ENCODE results near the gene ANKRD40. TPM values are rescaled to one million over a fixed set of nuclear protein-coding genes. Genes with fewer than 3 reads are reported as not detected.

Gene ANKRD40
- total and polyA plus RNA-seq, 5 experiments from 2014 or later: 2.8 to 39.5 (median 5.2) TPM

- Mint-ChIP-seq H3K27me3 (peaks cover 0 to 2% (median 0%) of the 10 kb centered on the region in 5 donors), H3K9me3 (no peaks in the 10 kb centered on the region), H3K27ac (peak overlapping the region in 1 of 10 donors; percentile 74), H3K4me1 (peaks cover 0 to 7% (median 0%) of the 10 kb centered on the region in 4 donors), H3K36me3 (peaks cover 0 to 39% (median 6%) of the 10 kb centered on the region in 3 donors), H3K4me3 (no peak overlapping the region)
- POLR2A ChIA-PET: interaction anchor here (0.5 kb wide), 2 partner anchors 8 to 14 kb away, joined by 4 to 5 read pairs; no protein-coding TSS in a partner anchor
- DNase-seq (no peak), ATAC-seq (no peak)
Observed at GRCh38 chr17:50690887-50691549, 16.7 kb downstream of the ANKRD40 start.

DNA sequence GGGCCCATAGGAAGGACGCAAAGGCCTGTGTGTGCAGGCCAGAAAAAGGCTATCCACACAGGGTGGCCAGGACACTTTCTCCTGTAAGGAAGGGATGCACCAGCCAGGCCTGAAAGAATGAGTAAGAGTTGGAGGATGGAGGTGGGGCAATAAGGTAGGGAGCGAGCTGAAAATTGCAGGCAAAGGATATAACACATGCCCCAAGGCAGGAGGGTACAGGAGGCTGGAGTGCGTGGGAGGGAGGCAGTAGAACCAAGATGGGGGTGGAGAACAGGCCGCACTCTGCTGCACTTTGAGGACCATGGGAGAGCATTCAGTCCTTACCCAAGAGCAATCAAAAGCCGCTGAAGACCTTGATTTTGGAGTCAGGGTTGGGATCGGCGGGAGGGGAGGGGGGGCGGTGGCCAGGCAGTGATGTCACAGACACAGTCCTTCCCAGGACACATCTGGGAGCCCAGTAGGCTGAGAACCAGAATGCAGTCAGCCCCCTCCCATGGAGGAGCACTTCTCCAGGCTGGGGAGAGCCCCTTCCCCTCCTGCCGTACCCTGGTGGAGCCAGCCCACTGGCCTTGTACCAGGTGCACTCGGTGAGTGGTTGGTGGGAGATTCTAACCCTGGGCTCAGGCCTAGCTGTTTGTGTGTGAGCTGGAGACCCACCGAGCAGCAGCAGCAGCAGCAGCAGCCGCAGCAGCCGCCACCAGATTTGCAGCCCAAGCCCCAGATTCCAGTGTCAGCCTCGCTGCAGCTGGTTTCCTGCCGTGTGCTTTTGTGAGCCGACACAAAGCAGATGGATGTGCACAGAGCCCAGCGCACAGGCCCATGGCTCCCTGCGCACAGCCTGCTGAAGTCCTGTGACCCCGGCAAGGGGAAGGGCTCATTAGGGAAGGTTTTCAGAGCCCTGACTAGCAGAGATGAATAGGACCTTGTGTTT, 17.5 kb downstream of the ANKRD40 start:
- no peaks in the 10 kb centered on the region for H3K9me3 Mint-ChIP-seq
- H3K27me3 Mint-ChIP-seq: peaks cover 0 to 2% (median 0%) of the 10 kb centered on the region in 5 donors
- ATAC-seq (no peak), DNase-seq (no peak)
- H3K4me1 Mint-ChIP-seq: peaks cover 0 to under 1% (median 0%) of the 10 kb centered on the region in 4 donors
- peak overlapping the region in 1 of 10 donors; percentile 51 for H3K4me3 Mint-ChIP-seq
- POLR2A ChIA-PET: interaction anchor here (0.5 kb wide), 2 partner anchors 8 to 15 kb away, joined by 4 to 5 read pairs; no protein-coding TSS in a partner anchor
- peak overlapping the region in 3 of 10 donors; percentile 22 to 76 (median 71) for H3K27ac Mint-ChIP-seq
- H3K36me3 Mint-ChIP-seq: peaks cover 0 to 31% (median 4%) of the 10 kb centered on the region in 3 donors

- Mint-ChIP-seq H3K36me3 (peaks cover 0 to 22% (median under 1%) of the 10 kb centered on the region in 3 donors), H3K27ac (no peak overlapping the region), H3K9me3 (no peaks in the 10 kb centered on the region), H3K4me1 (no peaks in the 10 kb centered on the region), H3K27me3 (peaks cover 0 to 2% (median 0%) of the 10 kb centered on the region in 5 donors), H3K4me3 (no peak overlapping the region)
- no peak for ATAC-seq
- DNase-seq: no peak
- POLR2A ChIA-PET: no interaction called here
Observed at GRCh38 chr17:50689251-50689650, 18.5 kb downstream of the ANKRD40 start.

- Mint-ChIP-seq H3K9me3 (no peaks in the 10 kb centered on the region), H3K27me3 (peaks cover 0 to 2% (median 0%) of the 10 kb centered on the region in 5 donors), H3K36me3 (peaks cover 0 to 14% (median 0%) of the 10 kb centered on the region in 3 donors), H3K4me1 (no peaks in the 10 kb centered on the region), H3K4me3 (no peak overlapping the region), H3K27ac (peak overlapping the region in 1 of 10 donors; percentile 53)
- POLR2A ChIA-PET: no interaction called here
- DNase-seq (no peak), ATAC-seq (no peak)
Observed at GRCh38 chr17:50688245-50688644, 19.5 kb downstream of the ANKRD40 start.

- peaks cover 0 to 2% (median 0%) of the 10 kb centered on the region in 5 donors for H3K27me3 Mint-ChIP-seq
- DNase-seq: no peak
- H3K36me3 Mint-ChIP-seq: peaks cover 0 to 6% (median 0%) of the 10 kb centered on the region in 3 donors
- H3K9me3 Mint-ChIP-seq: no peaks in the 10 kb centered on the region
- H3K27ac Mint-ChIP-seq: no peak overlapping the region
- ATAC-seq: no peak
- POLR2A ChIA-PET: no interaction called here
- H3K4me1 Mint-ChIP-seq: no peaks in the 10 kb centered on the region
- no peak overlapping the region for H3K4me3 Mint-ChIP-seq
Observed at GRCh38 chr17:50687200-50688066, 20.3 kb downstream of the ANKRD40 start.

- Mint-ChIP-seq H3K4me3 (no peak overlapping the region), H3K36me3 (no peaks in the 10 kb centered on the region), H3K4me1 (peaks cover 0 to 4% (median under 1%) of the 10 kb centered on the region in 4 donors), H3K9me3 (no peaks in the 10 kb centered on the region), H3K27ac (peak overlapping the region in 2 of 10 donors; percentile 14 to 16), H3K27me3 (peaks cover 0 to 8% (median 1%) of the 10 kb centered on the region in 5 donors)
- ATAC-seq (no peak), DNase-seq (no peak)
- POLR2A ChIA-PET: no interaction called here
Observed at GRCh38 chr17:50686494-50687199, 21.1 kb downstream of the ANKRD40 start.

- peaks cover 2 to 7% (median 4%) of the 10 kb centered on the region in 4 donors for H3K4me1 Mint-ChIP-seq
- H3K36me3 Mint-ChIP-seq: no peaks in the 10 kb centered on the region
- peaks cover 4 to 15% (median 7%) of the 10 kb centered on the region in 5 donors for H3K27me3 Mint-ChIP-seq
- no peaks in the 10 kb centered on the region for H3K9me3 Mint-ChIP-seq
- H3K4me3 Mint-ChIP-seq: no peak overlapping the region
- H3K27ac Mint-ChIP-seq: peak overlapping the region in 1 of 10 donors; percentile 37
- no peak for ATAC-seq
- DNase-seq: no peak
- POLR2A ChIA-PET: interaction anchor here (0.6 kb wide), 1 partner anchor 19 kb away, joined by 5 read pairs; no protein-coding TSS in a partner anchor
Observed at GRCh38 chr17:50685691-50686493, 21.8 kb downstream of the ANKRD40 start.

GRCh38 chr17:50685334-50685665, 22.4 kb downstream of the ANKRD40 start:
- H3K27ac Mint-ChIP-seq: no peak overlapping the region
- H3K4me1 Mint-ChIP-seq: peaks cover 2 to 7% (median 4%) of the 10 kb centered on the region in 4 donors
- peaks cover 6 to 21% (median 10%) of the 10 kb centered on the region in 5 donors for H3K27me3 Mint-ChIP-seq
- DNase-seq: no peak
- H3K4me3 Mint-ChIP-seq: no peak overlapping the region
- ATAC-seq: no peak
- no peaks in the 10 kb centered on the region for H3K36me3 Mint-ChIP-seq
- POLR2A ChIA-PET: no interaction called here
- no peaks in the 10 kb centered on the region for H3K9me3 Mint-ChIP-seq

DNA sequence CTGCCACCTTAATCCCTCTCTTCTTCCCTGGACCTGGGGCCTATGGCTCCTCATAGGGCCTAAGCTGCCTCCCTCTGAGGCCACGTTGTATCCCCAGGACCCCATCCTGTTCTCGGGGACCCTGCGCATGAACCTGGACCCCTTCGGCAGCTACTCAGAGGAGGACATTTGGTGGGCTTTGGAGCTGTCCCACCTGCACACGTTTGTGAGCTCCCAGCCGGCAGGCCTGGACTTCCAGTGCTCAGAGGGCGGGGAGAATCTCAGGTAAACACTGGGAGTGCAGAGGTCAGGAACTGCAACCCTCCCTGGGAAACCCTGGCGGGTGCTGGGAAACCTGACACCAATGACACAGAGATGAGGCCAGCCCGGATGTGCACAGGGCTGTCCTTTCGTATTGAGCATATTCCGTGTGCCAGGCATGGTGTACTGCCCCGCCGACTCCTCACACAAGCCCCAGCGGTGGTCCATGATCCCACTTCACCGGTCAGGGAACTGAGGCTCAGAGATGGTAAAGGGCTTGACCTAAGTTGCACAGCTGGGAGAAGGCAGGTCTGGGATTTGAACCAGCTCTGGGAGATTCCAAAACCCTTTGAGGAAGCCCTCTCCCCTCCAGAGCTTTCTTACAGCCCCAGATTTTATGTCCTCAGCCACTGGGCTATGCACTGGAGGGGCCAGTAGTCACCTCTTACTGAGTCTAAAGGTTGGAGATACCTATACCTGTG, 22.9 kb downstream of the ANKRD40 start:
- POLR2A ChIA-PET: no interaction called here
- H3K4me1 Mint-ChIP-seq: peaks cover 2 to 7% (median 5%) of the 10 kb centered on the region in 4 donors
- no peak overlapping the region for H3K4me3 Mint-ChIP-seq
- no peaks in the 10 kb centered on the region for H3K36me3 Mint-ChIP-seq
- H3K27me3 Mint-ChIP-seq: peaks cover 8 to 26% (median 14%) of the 10 kb centered on the region in 5 donors
- no peaks in the 10 kb centered on the region for H3K9me3 Mint-ChIP-seq
- DNase-seq (no peak), ATAC-seq (no peak)
- H3K27ac Mint-ChIP-seq: no peak overlapping the region

- ATAC-seq (no peak), DNase-seq (no peak)
- no peaks in the 10 kb centered on the region for H3K36me3 Mint-ChIP-seq
- H3K4me1 Mint-ChIP-seq: peaks cover 2 to 7% (median 5%) of the 10 kb centered on the region in 4 donors
- no peak overlapping the region for H3K27ac Mint-ChIP-seq
- POLR2A ChIA-PET: no interaction called here
- H3K27me3 Mint-ChIP-seq: peaks cover 8 to 31% (median 17%) of the 10 kb centered on the region in 5 donors
- H3K9me3 Mint-ChIP-seq: no peaks in the 10 kb centered on the region
- no peak overlapping the region for H3K4me3 Mint-ChIP-seq
Observed at GRCh38 chr17:50684288-50684611, 23.5 kb downstream of the ANKRD40 start.

All from naive thymus-derived CD8-positive, alpha-beta T cell (primary cell).